ENCODE data around the gene MRGPRX3. TPM values are rescaled to one million over a fixed set of nuclear protein-coding genes. Genes with fewer than 3 reads are reported as not detected.

MRGPRX3 gene
- total and polyA plus RNA-seq, 2 of the 8 experiments (the other 6 are each of a cell fraction or from before 2014, with no cell fraction given): not detected

- Histone ChIP-seq H2BK12ac (ENCODE audit: low read depth, low read length) (no peak overlapping the region), H3K79me2 (ENCODE audit: control insufficient read depth in 1 of 2, insufficient read depth in 2 of 2, low read length in 2 of 2) (no peaks in the 10 kb centered on the region; a peak in 1 of 4 replicates), H3K36me3 (ENCODE audit: control insufficient read depth in 2 of 4, insufficient read depth in 4 of 4, low read length in 3 of 4) (peaks cover 9 to 89% (median 63%) of the 10 kb centered on the region in 4 experiments), H3K18ac (ENCODE audit: extremely low read depth, low read length) (no peak overlapping the region), H2BK5ac (ENCODE audit: low read depth, low read length) (no peak overlapping the region), H3K56ac (replicated peaks; ENCODE audit: insufficient read length, low read depth, low read length) (no peak overlapping the region), H2BK120ac (replicated peaks; ENCODE audit: low read depth, low read length) (no peak overlapping the region), H4K5ac (ENCODE audit: insufficient read length, low read depth, low read length) (no peak overlapping the region), H3K27me3 (replicated peaks in 1 of 4; ENCODE audit: control insufficient read depth in 3 of 4, extremely low read depth in 1 of 4, insufficient read depth in 3 of 4, low read length in 3 of 4) (no peaks in the 10 kb centered on the region), H3K79me1 (ENCODE audit: low read depth, low read length) (no peaks in the 10 kb centered on the region; the same call in 1 of the 2 replicates), H2AK5ac (ENCODE audit: low read depth, low read length) (no peak overlapping the region), H2AFZ (ENCODE audit: low read length) (no peak overlapping the region), H3K4me1 (replicated peaks in 1 of 4; ENCODE audit: control insufficient read depth in 3 of 4, insufficient read depth in 4 of 4, low read length in 3 of 4) (no peaks in the 10 kb centered on the region), H3K4ac (replicated peaks; ENCODE audit: insufficient read length, low read depth, low read length) (no peak overlapping the region), H3K4me2 (ENCODE audit: insufficient read depth in 1 of 2, low read depth in 2 of 2, low read length in 2 of 2) (no peak overlapping the region), H3K14ac (ENCODE audit: insufficient read length) (no peak overlapping the region), H4K8ac (ENCODE audit: extremely low read depth, insufficient read depth, low read length) (no peak overlapping the region), H3K9ac (replicated peaks in 1 of 4; ENCODE audit: extremely low read depth in 1 of 4, low read depth in 3 of 4, low read length in 3 of 4) (no peak overlapping the region), H3K23ac (ENCODE audit: insufficient read length) (no peak overlapping the region), H3K9me3 (ENCODE audit: insufficient read depth in 2 of 2, low read depth in 1 of 2, low read length in 1 of 2) (no peaks in the 10 kb centered on the region), H4K91ac (replicated peaks; ENCODE audit: insufficient read length, low read length) (no peak overlapping the region), H2BK20ac (ENCODE audit: low read length) (no peak overlapping the region), H3K4me3 (ENCODE audit: extremely low read depth in 1 of 4, insufficient read depth in 2 of 4, low read depth in 3 of 4, low read length in 4 of 4) (no peak overlapping the region), H2BK15ac (ENCODE audit: low read length) (no peak overlapping the region), H3K23me2 (ENCODE audit: low read depth, low read length) (no peaks in the 10 kb centered on the region), H3K27ac (ENCODE audit: low read depth, low read length) (no peak overlapping the region), H4K20me1 (replicated peaks in 1 of 2; ENCODE audit: control insufficient read depth in 1 of 2, insufficient read depth in 2 of 2, low read length in 2 of 2) (peaks cover 0 to 3% of the 10 kb centered on the region in 2 experiments)
- ChIA-PET POLR2A (ENCODE audit: partially characterized antibody) (interaction anchor here (1.9 kb wide), 1 partner anchor 24 kb away, joined by 5 read pairs; no protein-coding TSS in a partner anchor), CTCF (ENCODE audit: partially characterized antibody) (interaction anchor here (1.7 kb wide), 1 partner anchor 88 kb away, joined by 3 read pairs; no protein-coding TSS in a partner anchor)
- DNase-seq (ENCODE audit: low read depth in 1 of 2, low spot score in 2 of 2): no peak
- 91% methylated on average over 2 of the region's 2 CpGs; no CpG with 5 or more reads in 1 of the 2 experiments for WGBS, 2 experiments (ENCODE audit: extremely low coverage in 1 of 2, insufficient coverage in 1 of 2, insufficient read length in 1 of 2, insufficient replicate concordance in 2 of 2, low coverage in 1 of 2, low lambda C conversion rate in 2 of 2, missing lambda C conversion rate in 1 of 2)
- no peak for FAIRE-seq
- no peak for TF ChIP-seq ATF2 (IDR thresholded peaks at IDR 0.05; ENCODE audit: low read length)
- TF ChIP-seq HDAC6 (IDR thresholded peaks at IDR 0.05; ENCODE audit: low read depth, low read length): no peak
- no peak for TF ChIP-seq KDM1A (IDR thresholded peaks at IDR 0.05; ENCODE audit: borderline replicate concordance, low read length)
- TF ChIP-seq EZH2 (IDR thresholded peaks at IDR 0.05; ENCODE audit: low read depth, low read length, severe bottlenecking): no peak
- TF ChIP-seq BACH1 (IDR thresholded peaks at IDR 0.05; ENCODE audit: low read length): no peak
- TF ChIP-seq JUND (IDR thresholded peaks at IDR 0.05; ENCODE audit: low read length): no peak
- TF ChIP-seq CREB1 (IDR thresholded peaks at IDR 0.05): no peak
- TF ChIP-seq SP4 (IDR thresholded peaks at IDR 0.05; ENCODE audit: low read length): no peak
- TF ChIP-seq YY1 (IDR thresholded peaks at IDR 0.05; ENCODE audit: low read depth, low read length): no peak
- no peak for TF ChIP-seq RXRA (IDR thresholded peaks at IDR 0.05; ENCODE audit: insufficient read depth, low read depth, low read length)
- TF ChIP-seq ASH2L (IDR thresholded peaks at IDR 0.05; ENCODE audit: low read length): no peak
- no peak for TF ChIP-seq CHD2 (IDR thresholded peaks at IDR 0.05; ENCODE audit: low read length)
- TF ChIP-seq RBBP5 (IDR thresholded peaks at IDR 0.05; ENCODE audit: borderline replicate concordance, low read depth, low read length): no peak
- TF ChIP-seq TAF7 (optimal IDR thresholded peaks at IDR 0.05; ENCODE audit: borderline replicate concordance, low read depth, low read length): no peak
These were observed 40.6 kb upstream of the MRGPRX3 start for GRCh38 chr11:18091731-18092130.
